ENCODE results near the gene NPR2.

DNA sequence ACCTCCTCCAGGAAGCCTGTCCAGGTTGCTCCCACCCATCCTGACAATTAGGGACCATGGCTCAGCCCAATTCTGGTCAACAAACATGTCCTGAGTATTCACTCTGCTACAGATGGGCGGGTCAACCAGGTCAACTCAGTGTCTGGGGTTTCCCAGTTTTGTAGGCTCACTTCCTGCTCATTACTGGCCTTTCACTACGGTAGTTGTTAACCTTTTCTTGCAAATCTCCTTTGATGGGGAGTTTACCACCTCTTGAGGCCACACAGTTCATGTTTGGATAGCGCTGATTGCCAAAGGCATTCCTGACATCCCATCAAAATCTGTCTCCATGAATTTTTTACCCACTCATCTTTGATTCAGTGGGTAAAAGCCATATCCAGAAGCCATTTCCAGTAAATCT, 51.4 kb downstream of the NPR2 start:
- TF ChIP-seq, protein P1, sequence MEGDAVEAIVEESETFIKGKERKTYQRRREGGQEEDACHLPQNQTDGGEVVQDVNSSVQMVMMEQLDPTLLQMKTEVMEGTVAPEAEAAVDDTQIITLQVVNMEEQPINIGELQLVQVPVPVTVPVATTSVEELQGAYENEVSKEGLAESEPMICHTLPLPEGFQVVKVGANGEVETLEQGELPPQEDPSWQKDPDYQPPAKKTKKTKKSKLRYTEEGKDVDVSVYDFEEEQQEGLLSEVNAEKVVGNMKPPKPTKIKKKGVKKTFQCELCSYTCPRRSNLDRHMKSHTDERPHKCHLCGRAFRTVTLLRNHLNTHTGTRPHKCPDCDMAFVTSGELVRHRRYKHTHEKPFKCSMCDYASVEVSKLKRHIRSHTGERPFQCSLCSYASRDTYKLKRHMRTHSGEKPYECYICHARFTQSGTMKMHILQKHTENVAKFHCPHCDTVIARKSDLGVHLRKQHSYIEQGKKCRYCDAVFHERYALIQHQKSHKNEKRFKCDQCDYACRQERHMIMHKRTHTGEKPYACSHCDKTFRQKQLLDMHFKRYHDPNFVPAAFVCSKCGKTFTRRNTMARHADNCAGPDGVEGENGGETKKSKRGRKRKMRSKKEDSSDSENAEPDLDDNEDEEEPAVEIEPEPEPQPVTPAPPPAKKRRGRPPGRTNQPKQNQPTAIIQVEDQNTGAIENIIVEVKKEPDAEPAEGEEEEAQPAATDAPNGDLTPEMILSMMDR (IDR thresholded peaks at IDR 0.05): no peak
- TF ChIP-seq POLR2A (IDR thresholded peaks at IDR 0.05): no peak
- no peak for TF ChIP-seq EP300 (IDR thresholded peaks at IDR 0.05)
- no peak for TF ChIP-seq POLR2AphosphoS5 (IDR thresholded peaks at IDR 0.05)
